HL-60/S4 (cell line): ENCODE results near the gene CLDN14.

Experiments used
- in situ Hi-C: fragments of 300-500 bp; cut with MboI; formaldehyde crosslinking; loops from 2 replicates; pipeline ENCODE4 v1.14.3; 2022; ENCODE audit warnings: low sequenced_read_pairs

CLDN14 gene

DNA sequence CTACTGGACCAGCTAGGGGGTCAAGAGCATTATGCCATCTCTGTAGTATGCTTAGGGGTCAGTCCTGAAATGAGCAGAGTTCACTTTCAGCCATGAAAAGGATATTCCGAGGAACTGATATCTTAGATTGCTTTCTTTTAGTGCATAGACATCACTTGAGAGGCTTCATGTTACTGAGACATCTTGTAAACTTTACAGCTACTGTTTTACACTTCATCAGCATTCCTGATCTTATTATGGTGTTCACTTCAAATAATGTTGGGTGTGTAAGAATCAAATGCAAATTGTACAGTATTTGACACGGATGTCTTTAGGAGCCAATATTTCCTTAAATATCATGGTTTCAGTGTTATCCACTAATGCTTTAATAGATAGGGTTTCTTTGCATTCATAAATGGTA lies 22.4 kb upstream of the CLDN14 start:
- in situ Hi-C loops: no loop called here

GRCh38 chr21:36501589-36501892 lies 21.6 kb upstream of the CLDN14 start:
- in situ Hi-C loops: no loop called here

DNA sequence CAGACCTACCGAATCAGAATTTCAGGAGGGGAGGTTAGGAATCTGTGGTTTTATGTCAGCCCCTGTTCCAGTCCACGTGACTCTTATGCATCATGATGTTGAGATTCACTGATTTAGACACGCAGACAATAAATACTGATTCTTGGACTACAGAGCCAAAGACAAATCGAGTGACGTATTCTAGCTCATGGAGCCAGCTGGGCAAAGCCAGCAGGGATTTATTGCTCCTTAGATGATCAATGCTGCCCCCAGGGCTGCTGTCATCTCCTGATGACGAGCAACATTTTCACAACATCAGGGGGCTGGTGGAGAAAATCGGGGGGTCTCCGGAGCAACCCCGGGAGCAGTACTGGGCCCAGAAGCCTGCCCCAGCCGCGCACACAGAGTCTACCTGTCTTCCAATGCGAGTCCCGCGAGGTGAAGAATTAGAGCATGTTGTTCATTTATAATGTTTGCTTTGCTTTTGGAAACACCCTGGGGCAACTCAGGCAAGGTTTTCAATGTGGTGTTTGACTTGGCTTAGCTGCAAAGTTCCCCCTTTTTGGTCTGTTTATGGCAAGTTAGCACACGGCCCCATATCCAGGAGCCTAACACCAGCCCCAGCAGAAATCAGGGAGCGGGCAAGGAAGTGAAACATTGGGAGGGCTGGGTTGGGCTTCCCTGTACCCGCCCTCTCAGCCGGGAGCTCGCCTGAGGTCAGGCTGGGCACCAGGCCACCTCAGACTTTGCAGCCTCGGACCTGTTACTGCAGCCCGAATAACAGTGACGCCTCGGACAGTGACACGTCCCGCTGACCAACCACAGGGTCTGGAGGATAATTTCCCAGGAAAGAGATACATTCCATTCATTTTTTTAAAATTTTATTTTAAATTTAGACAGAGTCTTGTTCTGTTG lies 19.9 kb upstream of the CLDN14 start:
- in situ Hi-C loops: no loop called here

DNA sequence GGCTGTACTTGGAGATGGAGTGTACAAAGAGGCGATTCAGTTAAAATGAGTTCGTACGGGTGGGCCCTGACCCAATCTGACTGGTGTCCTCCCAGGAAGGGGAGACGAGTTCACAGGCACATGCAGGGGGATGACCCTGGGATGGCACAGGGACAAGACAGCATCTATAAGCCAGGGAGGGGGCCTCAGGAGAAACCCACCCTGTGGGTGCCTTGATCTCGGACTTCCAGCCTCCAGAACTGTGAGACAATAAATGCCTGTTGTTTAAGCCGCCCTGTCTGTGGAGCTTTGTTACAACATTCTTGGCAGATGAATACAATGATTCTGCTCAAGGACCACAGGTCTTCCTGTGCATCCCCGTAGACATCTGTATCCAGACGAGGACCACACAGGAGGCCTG lies 14.6 kb upstream of the CLDN14 start:
- in situ Hi-C loops: no loop called here

DNA sequence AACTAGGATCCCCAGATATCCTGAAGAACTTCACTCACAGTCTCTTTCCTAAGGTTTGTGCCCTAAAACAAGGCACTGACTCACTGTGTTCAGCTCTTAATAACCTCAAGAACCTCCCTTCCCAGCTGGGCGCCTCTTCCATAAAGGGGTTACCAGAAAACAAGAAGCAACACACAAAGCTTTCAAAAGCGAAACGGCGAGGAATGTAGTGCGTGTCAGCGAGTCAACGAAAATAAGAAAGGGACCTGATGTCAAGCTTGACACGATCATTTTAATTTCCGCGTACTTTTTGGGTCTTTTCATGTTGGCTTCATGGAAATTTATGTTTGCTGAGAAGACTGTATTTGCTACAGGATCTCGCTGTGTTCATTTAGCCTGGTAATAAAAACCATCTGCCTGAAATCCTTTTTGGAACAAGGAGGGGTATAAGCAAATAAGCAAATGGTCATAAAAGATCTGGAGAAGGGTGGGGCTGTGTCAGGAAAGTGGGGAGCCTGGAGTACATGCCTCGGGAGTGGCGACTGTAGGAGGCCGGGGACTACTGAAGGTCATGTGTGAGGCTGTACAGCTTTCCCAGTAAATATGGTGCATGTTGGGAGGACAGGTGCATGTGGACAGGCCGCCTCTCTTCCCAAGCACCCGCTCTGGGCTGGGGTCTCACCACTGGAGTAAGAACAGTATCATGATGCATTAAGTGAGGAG lies 11.4 kb upstream of the CLDN14 start:
- in situ Hi-C loops: no loop called here

GRCh38 chr21:36489776-36490165 lies 9.8 kb upstream of the CLDN14 start:
- in situ Hi-C loops: no loop called here

DNA sequence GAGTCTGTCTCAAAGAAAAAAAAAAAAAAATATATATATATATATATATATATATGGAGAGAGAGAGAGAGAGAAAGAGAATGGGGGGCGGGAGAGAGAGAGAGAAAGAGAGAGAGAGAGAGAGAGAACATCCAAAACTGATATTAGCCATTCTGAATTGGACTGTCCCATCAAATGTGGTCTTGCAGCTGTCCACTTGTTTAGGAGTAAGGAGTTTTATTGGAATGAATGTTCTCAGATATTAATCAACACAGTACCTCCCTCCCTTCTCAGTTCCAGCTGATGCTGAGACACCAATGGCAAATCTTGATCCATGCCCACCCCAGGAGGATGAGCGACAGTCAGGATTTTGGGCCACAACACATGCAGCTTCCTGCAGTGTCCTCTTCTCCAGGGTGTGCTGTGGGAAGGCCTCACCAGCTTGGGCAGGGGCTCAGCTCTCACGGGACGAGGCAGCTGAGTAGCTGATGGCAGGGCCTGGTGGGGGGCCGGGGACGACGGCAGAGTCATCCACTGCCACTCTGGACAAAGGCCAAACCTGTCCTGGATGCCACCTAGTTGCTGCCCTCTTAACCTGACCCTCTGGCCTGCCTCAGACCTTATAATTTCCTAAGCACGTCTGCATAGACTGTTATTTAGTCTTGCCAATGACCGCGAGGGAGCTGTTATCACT lies 9.3 kb upstream of the CLDN14 start:
- in situ Hi-C loops: no loop called here

GRCh38 chr21:36487641-36488307 lies 7.9 kb upstream of the CLDN14 start:
- in situ Hi-C loops: no loop called here

- in situ Hi-C loops: no loop called here
Observed at GRCh38 chr21:36486246-36486645, 6.3 kb upstream of the CLDN14 start.

GRCh38 chr21:36485476-36485875 lies 5.6 kb upstream of the CLDN14 start:
- in situ Hi-C loops: no loop called here

- in situ Hi-C loops: no loop called here
Observed at GRCh38 chr21:36483095-36483494, 3.2 kb upstream of the CLDN14 start.

DNA sequence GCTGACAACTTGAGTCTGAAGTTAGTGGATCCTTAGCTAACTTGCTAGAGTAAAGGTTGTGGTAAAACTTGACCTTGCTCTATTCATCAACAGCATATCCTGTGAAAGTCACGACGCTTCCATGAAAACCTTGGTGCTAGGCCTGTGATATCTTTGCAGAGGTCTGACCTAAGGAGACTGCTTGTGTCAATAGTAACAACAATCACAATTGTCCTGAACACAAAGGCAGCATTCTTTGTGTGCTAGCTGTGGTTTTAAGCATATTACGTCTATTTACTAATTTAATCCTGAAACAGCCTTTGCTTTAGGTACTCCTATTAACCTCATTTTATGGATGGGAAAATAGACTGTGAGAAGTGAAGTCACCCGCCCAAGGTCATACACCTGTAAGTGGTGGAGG lies 2.8 kb upstream of the CLDN14 start:
- in situ Hi-C loops: no loop called here

- in situ Hi-C loops: no loop called here
Observed at GRCh38 chr21:36482181-36482580, 2.3 kb upstream of the CLDN14 start.

- in situ Hi-C loops: no loop called here
Observed at GRCh38 chr21:36481639-36482038, 1.7 kb upstream of the CLDN14 start.

- in situ Hi-C loops: no loop called here
Observed at GRCh38 chr21:36480618-36481017, 696 bp upstream of the CLDN14 start.

DNA sequence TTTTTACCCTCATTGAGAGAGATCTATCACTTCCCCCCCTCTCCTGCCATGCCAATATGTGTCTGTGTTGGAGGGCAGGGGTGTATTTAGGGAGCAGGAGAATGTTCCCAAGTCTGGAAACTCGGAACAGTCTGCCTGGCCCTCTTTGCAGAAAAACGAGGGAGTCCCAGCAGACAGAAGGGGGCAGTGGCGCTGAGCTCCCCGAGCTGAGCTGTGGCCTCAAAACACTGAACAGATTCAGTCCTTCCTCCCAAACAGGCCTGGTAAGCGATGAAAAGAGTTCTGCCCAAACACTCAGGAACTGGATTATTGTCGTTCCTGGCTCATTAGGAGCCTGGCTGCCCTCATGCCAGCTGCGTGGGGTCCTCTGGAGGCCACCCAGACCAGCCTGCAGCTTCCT lies 981 bp downstream of the CLDN14 start:
- in situ Hi-C loops: loop anchor here (5.0 kb wide), 1 partner anchor 52 kb away; no protein-coding TSS in a partner anchor

- in situ Hi-C loops: loop anchor here (5.0 kb wide), 1 partner anchor 51 kb away; no protein-coding TSS in a partner anchor
Observed at GRCh38 chr21:36478207-36478701, 1.7 kb downstream of the CLDN14 start.

DNA sequence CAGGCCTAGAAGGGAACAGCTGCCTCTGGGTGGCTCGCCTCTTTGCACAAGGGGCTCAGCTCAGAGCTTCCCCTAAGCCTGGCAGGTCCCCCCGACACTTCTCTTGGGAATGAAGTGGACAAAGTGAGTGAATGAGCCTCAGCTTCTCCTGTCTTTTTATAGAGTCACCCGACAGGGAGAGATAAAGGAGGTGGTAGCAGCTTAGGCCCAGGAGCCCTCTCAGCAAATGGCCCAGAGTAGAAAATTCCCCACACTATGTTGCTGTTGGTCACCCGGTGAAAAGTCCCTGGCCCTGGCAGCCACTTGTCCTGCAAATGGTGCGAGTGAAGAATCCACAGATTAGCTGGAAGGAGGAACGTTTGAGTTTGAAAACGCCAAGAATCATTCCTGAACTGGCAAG lies 2.4 kb downstream of the CLDN14 start:
- in situ Hi-C loops: loop anchor here (5.0 kb wide), 1 partner anchor 50 kb away; no protein-coding TSS in a partner anchor

DNA sequence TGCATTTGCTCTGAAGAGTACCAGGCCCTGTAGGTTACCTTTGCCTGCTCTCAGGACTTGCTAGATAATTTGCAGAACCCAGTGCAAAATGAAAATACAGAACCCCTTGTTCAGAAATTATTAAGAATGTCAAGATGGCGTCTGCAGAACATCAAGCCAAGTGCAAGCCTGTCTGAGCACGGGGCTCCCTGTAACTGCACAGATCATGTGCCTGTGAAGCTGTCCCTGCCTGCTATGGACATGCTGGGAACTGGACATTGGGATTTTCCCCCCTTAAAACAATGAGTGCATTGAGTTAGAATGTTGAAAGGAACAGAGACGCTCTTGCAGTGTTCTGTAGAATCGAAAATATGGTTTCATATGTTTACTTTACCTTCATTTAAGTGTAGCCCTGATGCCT lies 2.9 kb downstream of the CLDN14 start:
- in situ Hi-C loops: loop anchor here (5.0 kb wide), 1 partner anchor 50 kb away; no protein-coding TSS in a partner anchor

GRCh38 chr21:36476541-36476940 lies 3.4 kb downstream of the CLDN14 start:
- in situ Hi-C loops: loop anchor here (5.0 kb wide), 1 partner anchor 49 kb away; no protein-coding TSS in a partner anchor

DNA sequence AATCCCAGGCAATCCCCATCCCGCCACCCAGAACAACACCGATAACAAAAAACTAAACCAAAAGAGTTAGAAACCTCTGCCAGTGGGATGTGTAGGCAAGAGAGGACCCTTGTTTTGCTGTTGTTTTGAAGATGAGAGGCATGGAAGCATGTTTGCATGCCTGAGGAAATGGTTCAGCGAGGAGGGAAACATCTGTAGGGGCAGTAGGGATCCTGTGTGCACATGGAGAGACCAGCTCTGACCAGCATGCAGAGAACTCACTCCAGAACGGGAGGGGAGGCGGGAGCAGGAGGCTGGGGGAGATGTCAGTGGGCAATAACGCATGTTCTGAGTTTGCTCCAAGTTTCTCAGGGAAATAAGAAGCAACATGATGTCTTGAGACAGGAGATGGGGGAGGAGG lies 5.3 kb downstream of the CLDN14 start:
- in situ Hi-C loops: no loop called here
